NCI-H446 treated with DMSO at 0.1 percent for 48 hours (cell line): ENCODE data around the gene MGA.

Experiments
- DNase-seq: peaks from one replicate; lab custom pipeline; 2025; lab: John Stamatoyannopoulos, UW

MGA gene

GRCh38 chr15:41660235-41661077 lies at the start of gene MGA:
Gene MGA (plus strand): TSS chr15:41660405.
- no peak for DNase-seq

- no peak for DNase-seq
Observed at GRCh38 chr15:41620536-41621199, 39.5 kb upstream of the MGA start.

GRCh38 chr15:41621200-41622193 lies 38.7 kb upstream of the MGA start:
- peak; percentile 91 for DNase-seq

GRCh38 chr15:41622901-41623300 lies 37.3 kb upstream of the MGA start:
- no peak for DNase-seq

GRCh38 chr15:41627203-41627602 lies 33.0 kb upstream of the MGA start:
- no peak for DNase-seq

- no peak for DNase-seq
Observed at GRCh38 chr15:41629463-41629862, 30.7 kb upstream of the MGA start.

- DNase-seq = no peak
Observed at GRCh38 chr15:41629883-41630282, 30.3 kb upstream of the MGA start.

GRCh38 chr15:41630616-41631217 lies 29.5 kb upstream of the MGA start:
- no peak for DNase-seq

GRCh38 chr15:41631880-41632470 lies 28.2 kb upstream of the MGA start:
- no peak for DNase-seq

GRCh38 chr15:41633609-41634008 lies 26.6 kb upstream of the MGA start:
- no peak for DNase-seq

- no peak for DNase-seq
Observed at GRCh38 chr15:41634072-41634626, 26.1 kb upstream of the MGA start.

GRCh38 chr15:41637086-41637485 lies 23.1 kb upstream of the MGA start:
- no peak for DNase-seq

- DNase-seq = no peak
Observed at GRCh38 chr15:41640985-41641384, 19.2 kb upstream of the MGA start.

- DNase-seq = no peak
Observed at GRCh38 chr15:41647262-41647661, 12.9 kb upstream of the MGA start.

- no peak for DNase-seq
Observed at GRCh38 chr15:41648097-41648496, 12.1 kb upstream of the MGA start.

GRCh38 chr15:41648770-41649169 lies 11.4 kb upstream of the MGA start:
- no peak for DNase-seq

- no peak for DNase-seq
Observed at GRCh38 chr15:41650806-41651205, 9.4 kb upstream of the MGA start.

GRCh38 chr15:41651373-41651772 lies 8.8 kb upstream of the MGA start:
- DNase-seq = no peak

- no peak for DNase-seq
Observed at GRCh38 chr15:41653760-41654159, 6.4 kb upstream of the MGA start.

GRCh38 chr15:41655716-41656115 lies 4.5 kb upstream of the MGA start:
- DNase-seq = no peak

GRCh38 chr15:41656188-41656587 lies 4.0 kb upstream of the MGA start:
- no peak for DNase-seq
